ENCODE results near the gene RRP8. TPM values are rescaled to one million over a fixed set of nuclear protein-coding genes. Genes with fewer than 3 reads are reported as not detected.

Gene RRP8
- total and polyA plus RNA-seq, 2 donors (not counting 1 experiment from before 2014, with no cell fraction given), result 8.6 to 29.4 TPM

- POLR2A ChIA-PET, result no interaction called here
- WGBS (ENCODE audit: insufficient coverage), result 98% methylated on average over 14 of the region's 14 CpGs
- H2AFZ ChIP-seq (ENCODE audit: insufficient read depth, low read depth, low read length, poor library complexity, severe bottlenecking), result no peak overlapping the region
Measured at GRCh38 chr11:6557761-6558674, 45.4 kb downstream of the RRP8 start.

More at GRCh38 chr11:6557761-6558674, 45.4 kb downstream of the RRP8 start:
- Mint-ChIP-seq H3K4me1 (no peaks in the 10 kb centered on the region), H3K27ac (no peak overlapping the region), H3K27me3 (no peaks in the 10 kb centered on the region), H3K4me3 (no peak overlapping the region), H3K9me3 (ENCODE audit: insufficient read depth) (no peaks in the 10 kb centered on the region)
- ATAC-seq (ENCODE audit: low read depth) (no peak), DNase-seq (no peak)
- Histone ChIP-seq H4K20me1 (ENCODE audit: control insufficient read depth, insufficient read depth, low read length, poor library complexity, severe bottlenecking) (no peaks in the 10 kb centered on the region), H3K27ac (ENCODE audit: low read length in 2 of 2) (no peak overlapping the region), H3K9ac (ENCODE audit: low read length) (no peak overlapping the region), H3K79me2 (ENCODE audit: control insufficient read depth, insufficient read depth, low read length) (no peaks in the 10 kb centered on the region), H3K4me2 (replicated peaks; ENCODE audit: low read depth, low read length, poor library complexity, severe bottlenecking) (no peak overlapping the region), H3K36me3 (replicated peaks in 1 of 2; ENCODE audit: control extremely low read depth in 1 of 2, control insufficient read depth in 1 of 2, extremely low read depth in 1 of 2, insufficient read depth in 2 of 2, low read length in 1 of 2) (peaks cover 0 to 2% of the 10 kb centered on the region in 2 experiments), H3K27me3 (replicated peaks in 1 of 4; ENCODE audit: control extremely low read depth in 1 of 4, control insufficient read depth in 3 of 4, insufficient read depth in 4 of 4, low read length in 3 of 4) (no peaks in the 10 kb centered on the region), H3K9me3 (ENCODE audit: control extremely low read depth in 1 of 3, control insufficient read depth in 2 of 3, insufficient read depth in 1 of 3, low read length in 2 of 3) (no peaks in the 10 kb centered on the region), H3K4me1 (ENCODE audit: control insufficient read depth in 2 of 2, insufficient read depth in 2 of 2, low read length in 2 of 2) (no peaks in the 10 kb centered on the region), H3K4me3 (ENCODE audit: control extremely low read depth in 1 of 5, extremely low read depth in 1 of 5, insufficient read depth in 1 of 5, low read depth in 2 of 5, low read length in 4 of 5) (no peak overlapping the region)
- CTCF ChIA-PET, result interaction anchor here (1.1 kb wide), 1 partner anchor 197 kb away, joined by 4 read pairs; no protein-coding TSS in a partner anchor
- intact Hi-C loops (cut with micrococcal nuclease), result no loop called here
- TF ChIP-seq EZH2 (IDR thresholded peaks at IDR 0.05; ENCODE audit: borderline replicate concordance, insufficient read depth, low read depth, low read length, poor library complexity, severe bottlenecking) (no peak), CTCF (IDR thresholded peaks at IDR 0.05) (no peak)

Data from B cell (primary cell).